GM23338 (cell line): ENCODE results near the gene FGFR3. TPM values are rescaled to one million over a fixed set of nuclear protein-coding genes. Genes with fewer than 3 reads are reported as not detected.

Source experiments
- EZH2 ChIP-seq: fragments of 200-600 bp; sonication (generic); IDR thresholded peaks from one replicate; pipeline ENCODE4 v1.8.0; 2017; ENCODE audit warnings: antibody characterized with exemption, mild to moderate bottlenecking, low read depth; ENCODE audit not compliant: unreplicated experiment
- EZH2phosphoT487 ChIP-seq: fragments of 200-600 bp; sonication (generic); IDR thresholded peaks from one replicate; pipeline ENCODE4 v1.8.1; 2018; ENCODE audit warnings: antibody characterized with exemption; ENCODE audit not compliant: unreplicated experiment
- JUNB ChIP-seq: IDR thresholded peaks from one replicate; pipeline ENCODE4 v1.6.1; 2016; ENCODE audit warnings: antibody characterized with exemption; ENCODE audit not compliant: unreplicated experiment
- ZNF331 ChIP-seq: fragments of 250-450 bp; sonication (Bioruptor Pico); IDR thresholded peaks from 2 replicates; pipeline ENCODE4 v1.5.0; 2020; ENCODE audit warnings: low read depth, mild to moderate bottlenecking, moderate library complexity
- polyA plus RNA-seq: library from polyadenylated mRNA; unstranded; fragments of >200 nt; fragmentation: Nextera tagmentation; extraction: Ambion mirVana; gene quantifications from 2 replicates; pipeline ENCODE4 v1.2.1, GENCODE V29; 2016
- total RNA-seq: library from RNA; depleted of rRNA; stranded (reverse); fragments of >200 nt; shearing (Covaris generic); gene quantifications from 2 replicates; pipeline ENCODE4 v1.2.3, GENCODE V29; 2014
- TF ChIP-seq, protein P1 (sequence below): fragments of 250-450 bp; sonication (Bioruptor Pico); IDR thresholded peaks from 2 replicates; pipeline ENCODE4 v1.5.0; 2020; ENCODE audit warnings: mild to moderate bottlenecking, moderate library complexity
- TF ChIP-seq, protein P2 (sequence below), 2 experiments: fragments of 200-600 bp in 1 of 2; sonication (generic) in 1 of 2; conservative IDR thresholded peaks; 2 replicates each; pipeline versions ENCODE4 v1.5.1 to v1.6.1; 2016 to 2017; ENCODE audit warnings: antibody characterized with exemption in 2 of 2, low read depth in 2 of 2, mild to moderate bottlenecking in 2 of 2, moderate library complexity in 1 of 2

Gene FGFR3
- total and polyA plus RNA-seq, 2 experiments from 2014 or later = 3.6 to 17.4 TPM

DNA sequence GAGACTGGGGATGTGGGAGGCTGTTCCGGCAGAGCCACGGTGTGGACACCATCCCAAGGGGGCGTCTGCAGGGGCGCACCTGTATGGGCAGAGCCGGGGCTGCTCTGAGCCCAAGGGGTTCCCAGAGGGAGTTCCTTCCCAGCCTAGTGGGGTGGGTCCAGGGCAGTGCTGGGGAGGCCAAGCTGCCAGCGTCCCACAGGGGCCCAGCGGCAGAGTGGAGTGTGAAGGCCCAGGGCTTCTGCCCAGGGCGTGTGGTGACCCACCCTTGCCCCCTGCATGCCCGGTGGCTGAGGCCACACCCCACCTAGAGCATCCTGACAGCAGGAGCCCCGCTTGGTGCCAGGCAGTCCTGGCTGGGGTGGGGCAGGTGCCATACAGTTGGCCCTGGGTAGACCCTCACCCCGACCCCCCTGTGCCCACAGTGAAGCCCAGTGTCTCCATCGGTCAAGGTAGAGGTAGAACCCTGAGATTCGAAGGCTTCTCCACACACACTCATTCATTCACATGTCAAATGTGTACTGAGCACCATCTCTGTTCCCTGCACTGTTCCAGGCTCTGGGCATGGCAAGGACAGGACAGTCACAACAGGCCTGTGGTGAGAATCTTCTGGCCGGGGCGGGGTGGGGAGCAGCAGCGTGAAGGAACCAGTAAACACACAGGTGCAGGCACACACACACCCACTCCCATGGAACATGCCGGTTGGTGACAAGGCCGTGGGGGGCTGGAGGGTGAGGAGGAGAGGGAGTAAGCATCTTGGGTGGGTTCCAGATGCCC is 42.5 kb upstream of the FGFR3 start (continued):
- TF ChIP-seq, protein P1, sequence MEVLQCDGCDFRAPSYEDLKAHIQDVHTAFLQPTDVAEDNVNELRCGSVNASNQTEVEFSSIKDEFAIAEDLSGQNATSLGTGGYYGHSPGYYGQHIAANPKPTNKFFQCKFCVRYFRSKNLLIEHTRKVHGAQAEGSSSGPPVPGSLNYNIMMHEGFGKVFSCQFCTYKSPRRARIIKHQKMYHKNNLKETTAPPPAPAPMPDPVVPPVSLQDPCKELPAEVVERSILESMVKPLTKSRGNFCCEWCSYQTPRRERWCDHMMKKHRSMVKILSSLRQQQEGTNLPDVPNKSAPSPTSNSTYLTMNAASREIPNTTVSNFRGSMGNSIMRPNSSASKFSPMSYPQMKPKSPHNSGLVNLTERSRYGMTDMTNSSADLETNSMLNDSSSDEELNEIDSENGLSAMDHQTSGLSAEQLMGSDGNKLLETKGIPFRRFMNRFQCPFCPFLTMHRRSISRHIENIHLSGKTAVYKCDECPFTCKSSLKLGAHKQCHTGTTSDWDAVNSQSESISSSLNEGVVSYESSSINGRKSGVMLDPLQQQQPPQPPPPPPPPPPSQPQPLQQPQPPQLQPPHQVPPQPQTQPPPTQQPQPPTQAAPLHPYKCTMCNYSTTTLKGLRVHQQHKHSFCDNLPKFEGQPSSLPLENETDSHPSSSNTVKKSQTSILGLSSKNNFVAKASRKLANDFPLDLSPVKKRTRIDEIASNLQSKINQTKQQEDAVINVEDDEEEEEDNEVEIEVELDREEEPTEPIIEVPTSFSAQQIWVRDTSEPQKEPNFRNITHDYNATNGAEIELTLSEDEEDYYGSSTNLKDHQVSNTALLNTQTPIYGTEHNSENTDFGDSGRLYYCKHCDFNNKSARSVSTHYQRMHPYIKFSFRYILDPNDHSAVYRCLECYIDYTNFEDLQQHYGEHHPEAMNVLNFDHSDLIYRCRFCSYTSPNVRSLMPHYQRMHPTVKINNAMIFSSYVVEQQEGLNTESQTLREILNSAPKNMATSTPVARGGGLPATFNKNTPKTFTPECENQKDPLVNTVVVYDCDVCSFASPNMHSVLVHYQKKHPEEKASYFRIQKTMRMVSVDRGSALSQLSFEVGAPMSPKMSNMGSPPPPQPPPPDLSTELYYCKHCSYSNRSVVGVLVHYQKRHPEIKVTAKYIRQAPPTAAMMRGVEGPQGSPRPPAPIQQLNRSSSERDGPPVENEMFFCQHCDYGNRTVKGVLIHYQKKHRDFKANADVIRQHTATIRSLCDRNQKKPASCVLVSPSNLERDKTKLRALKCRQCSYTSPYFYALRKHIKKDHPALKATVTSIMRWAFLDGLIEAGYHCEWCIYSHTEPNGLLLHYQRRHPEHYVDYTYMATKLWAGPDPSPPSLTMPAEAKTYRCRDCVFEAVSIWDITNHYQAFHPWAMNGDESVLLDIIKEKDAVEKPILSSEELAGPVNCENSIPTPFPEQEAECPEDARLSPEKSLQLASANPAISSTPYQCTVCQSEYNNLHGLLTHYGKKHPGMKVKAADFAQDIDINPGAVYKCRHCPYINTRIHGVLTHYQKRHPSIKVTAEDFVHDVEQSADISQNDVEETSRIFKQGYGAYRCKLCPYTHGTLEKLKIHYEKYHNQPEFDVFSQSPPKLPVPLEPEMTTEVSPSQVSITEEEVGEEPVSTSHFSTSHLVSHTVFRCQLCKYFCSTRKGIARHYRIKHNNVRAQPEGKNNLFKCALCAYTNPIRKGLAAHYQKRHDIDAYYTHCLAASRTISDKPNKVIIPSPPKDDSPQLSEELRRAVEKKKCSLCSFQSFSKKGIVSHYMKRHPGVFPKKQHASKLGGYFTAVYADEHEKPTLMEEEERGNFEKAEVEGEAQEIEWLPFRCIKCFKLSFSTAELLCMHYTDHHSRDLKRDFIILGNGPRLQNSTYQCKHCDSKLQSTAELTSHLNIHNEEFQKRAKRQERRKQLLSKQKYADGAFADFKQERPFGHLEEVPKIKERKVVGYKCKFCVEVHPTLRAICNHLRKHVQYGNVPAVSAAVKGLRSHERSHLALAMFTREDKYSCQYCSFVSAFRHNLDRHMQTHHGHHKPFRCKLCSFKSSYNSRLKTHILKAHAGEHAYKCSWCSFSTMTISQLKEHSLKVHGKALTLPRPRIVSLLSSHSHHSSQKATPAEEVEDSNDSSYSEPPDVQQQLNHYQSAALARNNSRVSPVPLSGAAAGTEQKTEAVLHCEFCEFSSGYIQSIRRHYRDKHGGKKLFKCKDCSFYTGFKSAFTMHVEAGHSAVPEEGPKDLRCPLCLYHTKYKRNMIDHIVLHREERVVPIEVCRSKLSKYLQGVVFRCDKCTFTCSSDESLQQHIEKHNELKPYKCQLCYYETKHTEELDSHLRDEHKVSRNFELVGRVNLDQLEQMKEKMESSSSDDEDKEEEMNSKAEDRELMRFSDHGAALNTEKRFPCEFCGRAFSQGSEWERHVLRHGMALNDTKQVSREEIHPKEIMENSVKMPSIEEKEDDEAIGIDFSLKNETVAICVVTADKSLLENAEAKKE = no peak
- TF ChIP-seq EZH2 = no peak
- no peak for TF ChIP-seq ZNF331 (CRISPR knock-in tag)
- TF ChIP-seq, protein P2, sequence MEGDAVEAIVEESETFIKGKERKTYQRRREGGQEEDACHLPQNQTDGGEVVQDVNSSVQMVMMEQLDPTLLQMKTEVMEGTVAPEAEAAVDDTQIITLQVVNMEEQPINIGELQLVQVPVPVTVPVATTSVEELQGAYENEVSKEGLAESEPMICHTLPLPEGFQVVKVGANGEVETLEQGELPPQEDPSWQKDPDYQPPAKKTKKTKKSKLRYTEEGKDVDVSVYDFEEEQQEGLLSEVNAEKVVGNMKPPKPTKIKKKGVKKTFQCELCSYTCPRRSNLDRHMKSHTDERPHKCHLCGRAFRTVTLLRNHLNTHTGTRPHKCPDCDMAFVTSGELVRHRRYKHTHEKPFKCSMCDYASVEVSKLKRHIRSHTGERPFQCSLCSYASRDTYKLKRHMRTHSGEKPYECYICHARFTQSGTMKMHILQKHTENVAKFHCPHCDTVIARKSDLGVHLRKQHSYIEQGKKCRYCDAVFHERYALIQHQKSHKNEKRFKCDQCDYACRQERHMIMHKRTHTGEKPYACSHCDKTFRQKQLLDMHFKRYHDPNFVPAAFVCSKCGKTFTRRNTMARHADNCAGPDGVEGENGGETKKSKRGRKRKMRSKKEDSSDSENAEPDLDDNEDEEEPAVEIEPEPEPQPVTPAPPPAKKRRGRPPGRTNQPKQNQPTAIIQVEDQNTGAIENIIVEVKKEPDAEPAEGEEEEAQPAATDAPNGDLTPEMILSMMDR (conservative IDR thresholded peaks at IDR 0.05; ENCODE audit: low read depth in 2 of 2) = no peak
- TF ChIP-seq JUNB = no peak
- no peak for TF ChIP-seq EZH2phosphoT487
